Mesenchymal stem cell (in vitro differentiated cells and primary cell): ENCODE data around the gene C11orf21.

Experiments
- DNase-seq: peaks from one replicate; pipeline ENCODE4 v3.0.0-alpha.2; 2013
- H2AFZ ChIP-seq: one replicate; pipeline ENCODE4 v1.6.1; 2013; ENCODE audit warnings: low read depth, mild to moderate bottlenecking, control low read depth, inconsistent platforms, low read length, moderate library complexity
- H2AK5ac ChIP-seq: 2 replicates; pipeline ENCODE4 v1.6.1; 2013; ENCODE audit warnings: low read length, moderate library complexity, mild to moderate bottlenecking, inconsistent platforms; ENCODE audit not compliant: severe bottlenecking
- H2BK120ac ChIP-seq: one replicate; pipeline ENCODE4 v1.6.1; 2013; ENCODE audit warnings: low read depth, mild to moderate bottlenecking, inconsistent platforms, low read length, moderate library complexity
- H2BK12ac ChIP-seq, 2 experiments: one replicate each; pipeline ENCODE4 v1.6.1; 2013; ENCODE audit warnings: inconsistent platforms in 2 of 2, low read length in 2 of 2, mild to moderate bottlenecking in 2 of 2, moderate library complexity in 2 of 2, control low read depth in 1 of 2
- H2BK15ac ChIP-seq: one replicate; pipeline ENCODE4 v1.6.1; 2013; ENCODE audit warnings: mild to moderate bottlenecking, low read depth, inconsistent platforms; ENCODE audit not compliant: poor library complexity, severe bottlenecking
- H2BK5ac ChIP-seq: 2 replicates; pipeline ENCODE4 v1.6.1; 2013; ENCODE audit warnings: low read depth, mild to moderate bottlenecking, low read length, control low read depth, inconsistent platforms; ENCODE audit not compliant: poor library complexity, severe bottlenecking
- H3K14ac ChIP-seq, 2 experiments: one replicate each; pipeline ENCODE4 v1.6.1; 2013; ENCODE audit warnings: inconsistent platforms in 2 of 2, low read length in 2 of 2, control low read depth in 1 of 2, mild to moderate bottlenecking in 1 of 2, moderate library complexity in 1 of 2
- H3K18ac ChIP-seq, 2 experiments: one replicate each; pipeline ENCODE4 v1.6.1; 2013; ENCODE audit warnings: inconsistent platforms in 2 of 2, low read length in 2 of 2, control low read depth in 1 of 2, low read depth in 1 of 2, mild to moderate bottlenecking in 1 of 2
- H3K23ac ChIP-seq, 2 experiments: one replicate each; pipeline ENCODE4 v1.6.1; 2013; ENCODE audit warnings: inconsistent platforms in 2 of 2, low read length in 2 of 2, mild to moderate bottlenecking in 2 of 2, moderate library complexity in 2 of 2, control low read depth in 1 of 2
- H3K27ac ChIP-seq: 2 replicates; pipeline ENCODE4 v1.5.1; 2013; ENCODE audit warnings: mild to moderate bottlenecking, moderate library complexity, low read length, control low read depth, inconsistent platforms; ENCODE audit not compliant: poor library complexity, severe bottlenecking
- H3K27me3 ChIP-seq, 2 experiments: 2 replicates each; pipeline versions ENCODE4 v1.6.1 to v1.7.0; 2013; ENCODE audit warnings: low read length in 2 of 2, mild to moderate bottlenecking in 2 of 2, moderate library complexity in 2 of 2, control low read depth in 1 of 2, inconsistent platforms in 1 of 2; ENCODE audit not compliant: control insufficient read depth in 1 of 2, insufficient read depth in 1 of 2
- H3K36me3 ChIP-seq, 2 experiments: 2 replicates each; pipeline versions ENCODE4 v1.6.1 to v1.7.0; 2013; ENCODE audit warnings: low read length in 2 of 2, control low read depth in 1 of 2, inconsistent platforms in 1 of 2, low read depth in 1 of 2, mild to moderate bottlenecking in 1 of 2; ENCODE audit not compliant: insufficient read depth in 2 of 2, control insufficient read depth in 1 of 2
- H3K4ac ChIP-seq, 2 experiments: one replicate each; pipeline ENCODE4 v1.6.1; 2013; ENCODE audit warnings: inconsistent platforms in 2 of 2, low read length in 2 of 2, mild to moderate bottlenecking in 2 of 2, moderate library complexity in 2 of 2, control low read depth in 1 of 2, low read depth in 1 of 2
- H3K4me1 ChIP-seq: 2 replicates; pipeline ENCODE4 v1.6.1; 2013; ENCODE audit warnings: low read depth, low read length, control low read depth; ENCODE audit not compliant: control insufficient read depth, insufficient read depth
- H3K4me2 ChIP-seq: 2 replicates; pipeline ENCODE4 v1.6.1; 2013; ENCODE audit warnings: low read length, mild to moderate bottlenecking, inconsistent platforms; ENCODE audit not compliant: poor library complexity, severe bottlenecking
- H3K4me3 ChIP-seq, 2 experiments: 2 replicates each; pipeline versions ENCODE4 v1.5.1 to v1.7.0; 2013; ENCODE audit warnings: low read length in 2 of 2, mild to moderate bottlenecking in 2 of 2, control low read depth in 1 of 2, low read depth in 1 of 2; ENCODE audit not compliant: insufficient read depth in 1 of 2
- H3K79me1 ChIP-seq: replicated peaks from 2 replicates; pipeline ENCODE4 v1.6.1; 2013; ENCODE audit warnings: mild to moderate bottlenecking, control low read depth, low read length, inconsistent platforms; ENCODE audit not compliant: poor library complexity, severe bottlenecking
- H3K9ac ChIP-seq: 2 replicates; pipeline ENCODE4 v1.7.0; 2013; ENCODE audit warnings: mild to moderate bottlenecking, low read length, moderate library complexity
- H3K9me3 ChIP-seq: 2 replicates; pipeline ENCODE4 v1.7.0; 2013; ENCODE audit warnings: mild to moderate bottlenecking, low read length; ENCODE audit not compliant: control insufficient read depth
- H4K8ac ChIP-seq: one replicate; pipeline ENCODE4 v1.6.1; 2013; ENCODE audit warnings: inconsistent platforms, mild to moderate bottlenecking, low read length, moderate library complexity
- H4K91ac ChIP-seq: one replicate; pipeline ENCODE4 v1.6.1; 2013; ENCODE audit warnings: mild to moderate bottlenecking, low read length, inconsistent platforms
- WGBS: methylation state at CpG from one replicate; pipeline ENCODE4 v1.1.7; 2013; ENCODE audit warnings: mixed read lengths; 5-methylcytosine and 5-hydroxymethylcytosine counted together

The C11orf21 gene

DNA sequence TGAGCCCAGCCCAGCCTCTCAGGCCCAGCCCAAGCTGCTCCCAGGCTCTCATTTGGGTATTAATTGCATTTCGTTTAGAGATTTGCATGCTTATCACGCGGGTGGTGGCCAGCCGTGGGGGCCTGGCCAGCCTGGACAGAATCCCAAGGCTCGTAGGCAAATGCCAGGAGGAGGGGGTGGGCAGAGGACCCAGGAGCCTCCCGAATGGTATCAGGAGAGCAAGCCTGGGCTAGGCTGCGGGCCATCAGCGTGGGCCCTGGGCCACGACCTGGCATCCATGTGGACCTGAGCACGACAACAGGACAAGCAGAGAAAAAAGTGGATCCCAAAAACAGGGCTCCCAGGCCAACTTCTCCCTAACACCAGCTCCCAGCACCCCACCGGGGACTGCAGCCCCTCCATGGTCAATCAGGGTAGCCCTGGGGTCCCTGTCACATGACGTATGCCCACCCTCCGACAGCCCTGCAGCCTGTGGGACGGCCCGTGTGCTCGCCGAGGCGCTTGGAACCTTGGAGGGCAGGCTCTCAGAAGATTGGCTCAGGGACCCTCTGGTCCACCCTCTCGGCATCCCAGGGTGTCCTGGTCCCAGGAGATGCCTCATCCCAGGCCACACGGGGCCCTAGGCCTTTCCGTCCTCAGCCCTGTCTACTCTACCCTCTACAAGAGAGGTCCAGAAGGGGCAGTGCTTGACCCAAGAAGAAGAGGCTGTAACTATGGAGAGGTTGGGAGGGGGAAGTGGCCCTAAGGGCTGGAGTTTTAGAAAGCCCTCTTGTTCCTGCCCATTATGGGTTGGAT lies 40.1 kb downstream of the C11orf21 start:
- no peak overlapping the region for H3K4me2 ChIP-seq
- no peak overlapping the region for H2BK12ac ChIP-seq
- H4K91ac ChIP-seq: no peak overlapping the region
- H2BK5ac ChIP-seq: no peak overlapping the region
- no peak overlapping the region for H4K8ac ChIP-seq
- H2AK5ac ChIP-seq: no peak overlapping the region
- no peak for DNase-seq
- H3K4me1 ChIP-seq: no peaks in the 10 kb centered on the region
- H3K14ac ChIP-seq: no peak overlapping the region
- no peaks in the 10 kb centered on the region for H3K79me1 ChIP-seq
- no peak overlapping the region for H3K4me3 ChIP-seq
- H3K23ac ChIP-seq: no peak overlapping the region
- H3K18ac ChIP-seq: no peak overlapping the region
- H3K9me3 ChIP-seq: no peaks in the 10 kb centered on the region
- H3K36me3 ChIP-seq: no peaks in the 10 kb centered on the region
- H3K27ac ChIP-seq: no peak overlapping the region
- no peak overlapping the region for H2BK15ac ChIP-seq
- H2BK120ac ChIP-seq: no peak overlapping the region
- H3K4ac ChIP-seq: no peak overlapping the region
- peaks cover 63 to 74% of the 10 kb centered on the region in 2 experiments for H3K27me3 ChIP-seq
- H2AFZ ChIP-seq: no peak overlapping the region
- 87% methylated on average over 18 of the region's 21 CpGs for WGBS
- H3K9ac ChIP-seq: no peak overlapping the region

- Histone ChIP-seq H4K8ac (no peak overlapping the region), H3K9ac (no peak overlapping the region), H3K36me3 (no peaks in the 10 kb centered on the region), H3K4me3 (no peak overlapping the region), H4K91ac (no peak overlapping the region), H2AK5ac (no peak overlapping the region), H3K14ac (no peak overlapping the region), H3K4ac (no peak overlapping the region), H2AFZ (no peak overlapping the region), H2BK120ac (no peak overlapping the region), H2BK15ac (no peak overlapping the region), H3K18ac (no peak overlapping the region), H3K79me1 (no peaks in the 10 kb centered on the region), H3K27ac (no peak overlapping the region), H3K9me3 (no peaks in the 10 kb centered on the region), H2BK5ac (no peak overlapping the region), H3K27me3 (peaks cover 61 to 69% of the 10 kb centered on the region in 2 experiments), H3K4me1 (no peaks in the 10 kb centered on the region), H2BK12ac (no peak overlapping the region), H3K23ac (no peak overlapping the region), H3K4me2 (no peak overlapping the region)
- DNase-seq: no peak
- 88% methylated on average over 26 of the region's 26 CpGs for WGBS
Observed at GRCh38 chr11:2260491-2261364, 41.0 kb downstream of the C11orf21 start.

DNA sequence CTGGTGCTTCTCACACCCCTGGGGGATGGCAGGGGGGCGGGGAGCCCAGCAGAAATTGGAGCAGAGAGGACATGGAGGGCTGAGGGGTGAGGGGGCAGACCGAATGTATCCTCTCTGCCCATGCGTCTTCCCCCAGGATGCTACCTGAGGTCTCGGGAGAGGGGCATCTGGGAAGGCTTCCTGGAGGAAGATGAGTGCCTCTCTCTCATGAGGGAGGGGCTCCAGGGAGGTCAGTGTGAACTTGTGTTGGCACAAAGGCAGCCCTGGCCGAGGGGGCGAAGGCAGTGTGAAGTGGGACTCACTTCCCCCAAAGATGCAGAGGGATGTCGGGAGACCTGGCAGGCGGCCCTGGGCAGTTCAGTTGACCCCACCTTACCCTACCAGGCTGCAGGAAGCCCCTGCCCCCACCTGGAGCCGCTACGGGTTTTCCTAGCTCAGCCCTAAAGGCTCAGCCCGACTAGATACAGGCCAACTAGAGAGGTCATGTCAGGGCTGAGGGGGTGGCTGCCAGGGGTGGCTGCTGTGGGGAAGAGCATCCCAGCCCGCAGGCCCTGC lies 41.7 kb downstream of the C11orf21 start:
- no peak overlapping the region for H2BK15ac ChIP-seq
- peaks cover 56 to 66% of the 10 kb centered on the region in 2 experiments for H3K27me3 ChIP-seq
- no peak overlapping the region for H4K91ac ChIP-seq
- no peak overlapping the region for H3K27ac ChIP-seq
- H2AFZ ChIP-seq: no peak overlapping the region
- H2BK12ac ChIP-seq: no peak overlapping the region
- 78% methylated on average over 11 of the region's 12 CpGs for WGBS
- H3K4me1 ChIP-seq: no peaks in the 10 kb centered on the region
- H3K79me1 ChIP-seq: no peaks in the 10 kb centered on the region
- no peak overlapping the region for H3K4me3 ChIP-seq
- no peak for DNase-seq
- no peak overlapping the region for H3K4ac ChIP-seq
- H4K8ac ChIP-seq: no peak overlapping the region
- no peak overlapping the region for H3K23ac ChIP-seq
- H2AK5ac ChIP-seq: no peak overlapping the region
- no peaks in the 10 kb centered on the region for H3K36me3 ChIP-seq
- no peak overlapping the region for H3K14ac ChIP-seq
- no peak overlapping the region for H3K4me2 ChIP-seq
- H3K9ac ChIP-seq: no peak overlapping the region
- no peak overlapping the region for H3K18ac ChIP-seq
- H2BK5ac ChIP-seq: no peak overlapping the region
- H3K9me3 ChIP-seq: no peaks in the 10 kb centered on the region
- H2BK120ac ChIP-seq: no peak overlapping the region

GRCh38 chr11:2259466-2259830 lies 42.3 kb downstream of the C11orf21 start:
- Histone ChIP-seq H3K27ac (no peak overlapping the region), H2BK5ac (no peak overlapping the region), H3K4me1 (no peaks in the 10 kb centered on the region), H2AK5ac (no peak overlapping the region), H3K18ac (no peak overlapping the region), H2BK15ac (no peak overlapping the region), H2BK120ac (no peak overlapping the region), H3K4me3 (no peak overlapping the region), H3K4ac (no peak overlapping the region), H2AFZ (no peak overlapping the region), H2BK12ac (no peak overlapping the region), H3K23ac (no peak overlapping the region), H3K9ac (no peak overlapping the region), H3K36me3 (no peaks in the 10 kb centered on the region), H3K27me3 (peaks cover 56 to 61% of the 10 kb centered on the region in 2 experiments), H3K9me3 (no peaks in the 10 kb centered on the region), H4K91ac (no peak overlapping the region), H3K14ac (peak overlapping the region in 1 of 2 experiments; percentile 36), H3K4me2 (no peak overlapping the region), H3K79me1 (no peaks in the 10 kb centered on the region), H4K8ac (no peak overlapping the region)
- 81% methylated on average over 8 of the region's 8 CpGs for whole genome bisulfite sequencing
- no peak for DNase-seq
